Gastrocnemius medialis (tissue), 4 donors: Measurements from ENCODE around the gene RGS18.

Source experiments
- POLR2A ChIP-seq, 2 donors: fragments of 450-650 bp; IDR thresholded peaks; one replicate each; pipeline ENCODE4 v1.6.1; 2017; ENCODE audit warnings: antibody characterized with exemption in 2 of 2, mild to moderate bottlenecking in 2 of 2, moderate library complexity in 2 of 2
- TF ChIP-seq, protein P1 (sequence below), 5 experiments: fragments of 450-650 bp in 3 of 5; fragments of 200-600 bp in 2 of 5; sonication (generic) in 2 of 5; IDR thresholded peaks in 4 of 5; conservative IDR thresholded peaks in 1 of 5; 1 replicate in 4 of 5; 2 replicates in 1 of 5; pipeline ENCODE4 v1.5.1; 2016 to 2019; ENCODE audit warnings: antibody characterized with exemption in 5 of 5, mild to moderate bottlenecking in 3 of 5, moderate library complexity in 3 of 5

DNA sequence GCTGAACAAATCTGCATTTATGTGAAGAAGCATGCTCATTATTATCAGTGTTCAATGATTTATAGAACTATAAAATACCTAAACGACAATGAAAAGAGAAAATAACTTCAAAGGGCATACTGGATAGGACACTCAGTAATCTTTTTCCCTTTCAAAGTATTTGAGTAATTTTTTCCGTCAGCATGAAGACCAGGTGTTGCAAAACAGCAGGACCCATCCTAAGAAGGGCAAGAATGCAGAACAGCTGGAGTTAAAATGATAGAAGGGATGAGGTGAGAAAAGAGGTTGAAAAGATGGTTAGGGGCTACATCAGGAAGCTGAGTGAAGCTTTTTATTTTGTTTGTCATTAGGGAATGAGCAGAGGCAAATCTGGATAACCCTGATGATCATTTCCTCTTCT is 7.1 kb upstream of the RGS18 start:
- TF ChIP-seq, protein P1, sequence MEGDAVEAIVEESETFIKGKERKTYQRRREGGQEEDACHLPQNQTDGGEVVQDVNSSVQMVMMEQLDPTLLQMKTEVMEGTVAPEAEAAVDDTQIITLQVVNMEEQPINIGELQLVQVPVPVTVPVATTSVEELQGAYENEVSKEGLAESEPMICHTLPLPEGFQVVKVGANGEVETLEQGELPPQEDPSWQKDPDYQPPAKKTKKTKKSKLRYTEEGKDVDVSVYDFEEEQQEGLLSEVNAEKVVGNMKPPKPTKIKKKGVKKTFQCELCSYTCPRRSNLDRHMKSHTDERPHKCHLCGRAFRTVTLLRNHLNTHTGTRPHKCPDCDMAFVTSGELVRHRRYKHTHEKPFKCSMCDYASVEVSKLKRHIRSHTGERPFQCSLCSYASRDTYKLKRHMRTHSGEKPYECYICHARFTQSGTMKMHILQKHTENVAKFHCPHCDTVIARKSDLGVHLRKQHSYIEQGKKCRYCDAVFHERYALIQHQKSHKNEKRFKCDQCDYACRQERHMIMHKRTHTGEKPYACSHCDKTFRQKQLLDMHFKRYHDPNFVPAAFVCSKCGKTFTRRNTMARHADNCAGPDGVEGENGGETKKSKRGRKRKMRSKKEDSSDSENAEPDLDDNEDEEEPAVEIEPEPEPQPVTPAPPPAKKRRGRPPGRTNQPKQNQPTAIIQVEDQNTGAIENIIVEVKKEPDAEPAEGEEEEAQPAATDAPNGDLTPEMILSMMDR (IDR thresholded peaks at IDR 0.05 in 4 of 5, conservative IDR thresholded peaks at IDR 0.05 in 1 of 5), result no peak
- TF ChIP-seq POLR2A (IDR thresholded peaks at IDR 0.05), result no peak
